ENCODE measurements around the gene CYTH4.

DNA sequence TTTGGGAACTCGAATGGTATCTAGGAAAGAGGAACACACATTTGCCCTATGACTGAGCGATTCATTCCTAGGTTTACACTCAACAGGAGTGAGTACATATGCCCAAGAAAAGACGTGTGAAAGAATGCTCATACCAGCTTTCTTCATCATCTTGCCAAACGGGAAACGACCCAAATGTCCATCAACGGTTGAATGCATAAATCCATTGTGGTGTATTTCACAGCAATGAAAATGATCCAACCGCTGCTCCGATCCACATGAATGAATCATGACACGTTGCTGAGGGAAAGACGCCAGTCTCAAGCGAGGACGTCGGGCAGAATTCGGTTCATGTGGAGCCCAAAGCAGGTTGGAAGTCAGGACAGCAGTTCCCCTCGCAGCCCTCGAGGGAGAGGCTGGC lies 71.5 kb downstream of the CYTH4 start:
- TF ChIP-seq, protein P1, sequence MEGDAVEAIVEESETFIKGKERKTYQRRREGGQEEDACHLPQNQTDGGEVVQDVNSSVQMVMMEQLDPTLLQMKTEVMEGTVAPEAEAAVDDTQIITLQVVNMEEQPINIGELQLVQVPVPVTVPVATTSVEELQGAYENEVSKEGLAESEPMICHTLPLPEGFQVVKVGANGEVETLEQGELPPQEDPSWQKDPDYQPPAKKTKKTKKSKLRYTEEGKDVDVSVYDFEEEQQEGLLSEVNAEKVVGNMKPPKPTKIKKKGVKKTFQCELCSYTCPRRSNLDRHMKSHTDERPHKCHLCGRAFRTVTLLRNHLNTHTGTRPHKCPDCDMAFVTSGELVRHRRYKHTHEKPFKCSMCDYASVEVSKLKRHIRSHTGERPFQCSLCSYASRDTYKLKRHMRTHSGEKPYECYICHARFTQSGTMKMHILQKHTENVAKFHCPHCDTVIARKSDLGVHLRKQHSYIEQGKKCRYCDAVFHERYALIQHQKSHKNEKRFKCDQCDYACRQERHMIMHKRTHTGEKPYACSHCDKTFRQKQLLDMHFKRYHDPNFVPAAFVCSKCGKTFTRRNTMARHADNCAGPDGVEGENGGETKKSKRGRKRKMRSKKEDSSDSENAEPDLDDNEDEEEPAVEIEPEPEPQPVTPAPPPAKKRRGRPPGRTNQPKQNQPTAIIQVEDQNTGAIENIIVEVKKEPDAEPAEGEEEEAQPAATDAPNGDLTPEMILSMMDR (IDR thresholded peaks at IDR 0.05; ENCODE audit: control extremely low read depth in 1 of 3, insufficient read depth in 1 of 3, low read depth in 1 of 3, low read length in 3 of 3) = no peak
- no peak for TF ChIP-seq SP2 (IDR thresholded peaks at IDR 0.05; ENCODE audit: low read length)
- no peak for TF ChIP-seq EP300 (IDR thresholded peaks at IDR 0.05; ENCODE audit: borderline replicate concordance in 1 of 2, low read depth in 2 of 2, low read length in 2 of 2)
- TF ChIP-seq JUN (IDR thresholded peaks at IDR 0.05; ENCODE audit: low read depth, low read length) = no peak
- no peak for TF ChIP-seq POLR2A (IDR thresholded peaks at IDR 0.05; ENCODE audit: control extremely low read depth in 1 of 2, low read depth in 2 of 2, low read length in 2 of 2)
- TF ChIP-seq, protein P2, sequence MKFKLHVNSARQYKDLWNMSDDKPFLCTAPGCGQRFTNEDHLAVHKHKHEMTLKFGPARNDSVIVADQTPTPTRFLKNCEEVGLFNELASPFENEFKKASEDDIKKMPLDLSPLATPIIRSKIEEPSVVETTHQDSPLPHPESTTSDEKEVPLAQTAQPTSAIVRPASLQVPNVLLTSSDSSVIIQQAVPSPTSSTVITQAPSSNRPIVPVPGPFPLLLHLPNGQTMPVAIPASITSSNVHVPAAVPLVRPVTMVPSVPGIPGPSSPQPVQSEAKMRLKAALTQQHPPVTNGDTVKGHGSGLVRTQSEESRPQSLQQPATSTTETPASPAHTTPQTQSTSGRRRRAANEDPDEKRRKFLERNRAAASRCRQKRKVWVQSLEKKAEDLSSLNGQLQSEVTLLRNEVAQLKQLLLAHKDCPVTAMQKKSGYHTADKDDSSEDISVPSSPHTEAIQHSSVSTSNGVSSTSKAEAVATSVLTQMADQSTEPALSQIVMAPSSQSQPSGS (IDR thresholded peaks at IDR 0.05; ENCODE audit: low read length) = no peak
- TF ChIP-seq SIN3A (conservative IDR thresholded peaks at IDR 0.05 in 1 of 2, IDR thresholded peaks at IDR 0.05 in 1 of 2; ENCODE audit: low read depth in 1 of 2, low read length in 2 of 2) = no peak
- no peak for TF ChIP-seq EZH2 (IDR thresholded peaks at IDR 0.05; ENCODE audit: low read depth, low read length, severe bottlenecking)
- no peak for TF ChIP-seq RFX5 (IDR thresholded peaks at IDR 0.05; ENCODE audit: borderline replicate concordance, low read depth, low read length)
- no peak for TF ChIP-seq RBBP5 (IDR thresholded peaks at IDR 0.05; ENCODE audit: borderline replicate concordance, low read depth, low read length)
- TF ChIP-seq TAF1 (IDR thresholded peaks at IDR 0.05; ENCODE audit: low read depth, low read length) = no peak
- no peak for TF ChIP-seq SIX5 (IDR thresholded peaks at IDR 0.05; ENCODE audit: low read depth, low read length)

Data from H1 (cell line).